Stimulated activated CD4-positive, alpha-beta T cell treated with anti-CD3 and anti-CD28 coated beads, Interleukin-2, amount 100 ng/mL, for 24 hours (primary cell): Measurements from ENCODE around the gene TBX1.
"Not testable (repeated sequence)": the region's sequence is repeated elsewhere in the genome, so short reads cannot be mapped to it uniquely, and the experiment has no call there.

Source experiments
- DNase-seq, 2 donors: peaks; one replicate each; pipeline ENCODE4 v3.0.0-alpha.2; 2020

Gene TBX1

DNA sequence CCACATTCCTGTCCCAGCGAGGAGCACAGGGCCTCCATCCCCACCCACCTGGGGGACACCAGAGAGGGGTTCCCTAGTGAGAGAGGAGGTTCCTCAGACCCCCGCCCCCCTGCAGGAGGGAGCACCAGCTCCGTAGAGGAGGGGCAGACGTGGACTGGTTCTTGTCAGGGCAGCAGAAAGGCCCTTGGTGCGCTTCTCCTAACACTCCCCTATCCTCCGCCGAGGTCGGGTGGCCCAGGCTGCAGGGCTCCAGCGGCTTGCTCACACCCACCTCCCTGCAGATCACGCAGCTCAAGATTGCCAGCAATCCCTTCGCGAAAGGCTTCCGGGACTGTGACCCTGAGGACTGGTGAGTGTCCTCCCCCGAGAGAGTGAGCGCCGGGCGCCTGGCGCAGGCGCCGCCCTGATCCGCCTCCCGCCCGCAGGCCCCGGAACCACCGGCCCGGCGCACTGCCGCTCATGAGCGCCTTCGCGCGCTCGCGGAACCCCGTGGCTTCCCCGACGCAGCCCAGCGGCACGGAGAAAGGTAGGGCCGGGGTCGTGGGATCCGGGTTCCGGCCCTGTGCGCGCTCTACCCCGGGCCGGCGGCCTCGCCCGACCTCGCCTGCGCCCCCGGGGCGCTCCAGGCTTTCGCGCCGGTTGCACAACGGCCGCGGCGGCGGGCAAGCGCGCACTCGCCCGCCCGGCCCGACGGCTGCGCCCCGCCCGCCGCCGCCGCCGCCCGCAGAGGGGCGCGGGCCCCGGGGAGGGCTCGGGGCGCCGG is 5.1 kb downstream of the TBX1 start:
- peak in 1 of 2 donors; percentile 28 for DNase-seq

DNA sequence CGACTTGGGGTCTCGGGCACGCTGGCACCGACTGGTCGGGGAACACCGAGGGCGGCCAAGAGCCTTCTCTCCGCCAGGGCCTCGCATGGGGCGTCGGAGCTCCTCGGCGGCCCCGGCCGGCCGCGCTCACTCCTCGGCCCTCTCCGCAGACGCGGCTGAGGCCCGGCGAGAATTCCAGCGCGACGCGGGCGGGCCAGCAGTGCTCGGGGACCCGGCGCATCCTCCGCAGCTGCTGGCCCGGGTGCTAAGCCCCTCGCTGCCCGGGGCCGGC is 5.6 kb downstream of the TBX1 start:
- no peak for DNase-seq

DNA sequence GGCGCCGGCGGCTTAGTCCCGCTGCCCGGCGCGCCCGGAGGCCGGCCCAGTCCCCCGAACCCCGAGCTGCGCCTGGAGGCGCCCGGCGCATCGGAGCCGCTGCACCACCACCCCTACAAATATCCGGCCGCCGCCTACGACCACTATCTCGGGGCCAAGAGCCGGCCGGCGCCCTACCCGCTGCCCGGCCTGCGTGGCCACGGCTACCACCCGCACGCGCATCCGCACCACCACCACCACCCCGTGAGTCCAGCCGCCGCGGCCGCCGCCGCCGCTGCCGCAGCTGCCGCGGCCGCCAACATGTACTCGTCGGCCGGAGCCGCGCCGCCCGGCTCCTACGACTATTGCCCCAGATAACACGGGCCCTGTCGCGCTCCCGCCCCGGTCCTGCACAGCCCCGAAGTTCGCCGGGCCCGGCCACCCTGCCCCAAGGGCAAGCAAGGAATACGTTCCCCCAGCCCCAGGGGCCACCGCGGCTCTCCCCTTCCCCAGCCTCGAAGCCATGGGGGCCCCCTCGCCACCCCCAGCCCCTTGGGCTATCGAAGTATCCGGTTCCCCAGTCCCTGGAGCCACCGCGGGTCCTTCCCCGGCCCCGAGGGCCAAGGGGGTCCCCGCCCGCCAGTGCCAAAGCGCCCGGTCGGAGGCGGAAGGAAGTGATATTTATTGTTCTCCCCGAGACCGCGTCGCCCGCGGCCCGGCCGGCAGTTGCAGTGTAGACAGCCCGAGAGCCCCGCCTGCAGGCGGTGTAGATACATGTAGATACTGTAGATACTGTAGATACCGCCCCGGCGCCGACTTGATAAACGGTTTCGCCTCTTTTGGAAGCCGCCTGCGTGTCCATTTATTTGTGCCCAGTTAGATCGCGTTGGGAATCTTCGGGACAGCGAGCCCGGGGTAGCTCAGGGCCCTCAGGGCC is 6.2 kb downstream of the TBX1 start:
- DNase-seq: peak; percentile 44 to 68

DNA sequence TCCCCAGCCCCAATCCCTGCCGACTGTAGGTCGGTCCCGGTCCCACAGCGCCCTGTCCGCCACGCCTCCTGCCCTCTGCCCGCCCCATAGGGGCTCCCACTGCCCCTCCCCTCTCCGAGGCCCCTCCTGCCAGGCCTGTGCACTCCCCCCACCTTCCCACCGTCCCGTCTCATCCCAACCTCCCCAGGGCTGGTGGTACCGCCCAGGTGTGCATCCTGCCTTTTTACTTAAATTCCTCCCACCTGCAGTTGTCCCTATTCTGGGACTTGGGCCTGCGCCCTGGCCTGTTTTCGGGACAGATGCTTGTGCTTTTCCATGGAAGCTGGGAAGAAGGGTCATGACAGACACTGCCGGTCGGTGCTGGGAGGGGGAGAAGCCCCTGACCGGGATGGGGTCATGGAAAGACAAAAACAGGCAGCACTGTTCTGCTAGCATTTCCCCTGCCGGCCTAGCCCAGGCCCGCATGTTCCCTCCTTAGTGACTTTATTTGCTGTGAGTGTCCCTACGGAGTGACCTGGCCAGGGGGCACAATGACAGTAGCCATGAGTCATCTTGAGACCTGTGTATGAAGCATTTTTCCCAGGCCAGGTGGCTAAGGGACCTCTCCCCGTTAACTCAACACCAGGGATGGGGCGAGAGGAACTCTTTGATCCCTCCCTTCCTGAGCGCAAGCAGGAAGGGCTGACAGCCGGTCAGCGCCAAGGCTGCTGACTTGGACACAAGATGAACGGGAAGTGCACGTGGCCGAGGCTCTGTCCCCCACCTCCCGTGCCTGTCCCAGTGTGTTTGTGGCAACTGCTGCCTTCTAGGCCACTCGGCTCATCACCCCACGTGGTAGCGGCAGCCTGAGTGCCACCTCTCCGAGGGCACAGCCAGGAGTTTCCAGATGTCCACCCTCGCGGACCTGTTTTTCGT is 7.1 kb downstream of the TBX1 start:
- DNase-seq: no peak

DNA sequence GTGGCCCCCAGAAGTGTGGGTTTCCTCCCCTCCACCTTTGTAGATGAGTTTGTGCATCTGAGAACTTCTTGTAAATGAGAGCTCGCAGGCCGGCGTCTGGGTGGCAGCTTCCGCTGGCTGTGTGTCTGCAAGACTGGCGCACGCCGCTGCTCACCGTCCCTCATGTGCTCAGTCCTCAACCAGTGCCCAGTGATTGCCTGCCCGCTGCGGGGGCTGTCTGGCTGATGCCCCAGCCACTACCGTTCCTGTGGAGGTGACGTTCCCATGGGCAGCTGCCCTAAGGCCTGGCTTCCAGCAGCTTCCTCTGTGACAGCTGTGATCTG is 8.8 kb downstream of the TBX1 start:
- DNase-seq: no peak

DNA sequence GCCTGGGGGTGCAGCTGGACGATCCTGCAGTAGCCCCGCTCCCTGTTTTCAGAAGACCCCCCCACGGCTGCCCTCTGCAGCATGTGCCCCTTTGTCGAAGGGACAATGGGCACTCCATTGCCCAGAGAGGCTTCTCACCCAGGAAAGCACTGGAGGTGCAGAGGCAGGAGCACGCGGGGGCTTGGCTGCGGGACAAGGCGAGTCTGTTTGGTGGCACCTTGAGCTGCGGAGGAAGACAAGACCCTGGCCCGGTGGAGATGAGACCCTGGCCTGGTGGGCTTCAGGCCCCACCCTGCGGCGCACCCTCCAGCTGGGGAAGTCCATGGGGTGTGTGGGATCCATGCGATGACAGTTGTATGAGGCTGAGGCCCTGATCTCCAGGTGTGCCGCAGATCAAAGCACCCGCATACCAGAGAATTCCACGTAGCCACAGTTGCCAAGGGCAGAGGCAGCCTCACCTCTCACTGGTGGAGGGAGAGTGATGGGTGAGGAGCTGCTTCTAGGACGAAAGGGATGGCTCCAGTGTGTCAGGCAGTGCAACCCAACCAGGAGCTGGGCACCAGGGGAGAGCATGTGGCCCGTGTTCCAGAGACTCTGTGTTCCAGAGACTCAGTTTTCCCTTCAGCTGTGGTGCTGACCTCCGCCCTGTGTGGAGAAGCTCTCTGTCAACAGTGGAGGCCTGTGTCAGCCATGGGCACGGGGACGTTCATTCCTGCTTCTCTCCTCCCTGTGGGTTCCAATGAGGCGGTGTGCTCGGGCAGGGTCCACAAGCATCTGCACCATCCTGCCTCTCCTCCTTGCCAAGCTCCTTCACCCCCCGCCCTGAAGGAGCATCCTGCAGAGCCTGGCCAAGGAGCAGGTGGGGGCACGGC is 10.0 kb downstream of the TBX1 start:
- DNase-seq: no peak

DNA sequence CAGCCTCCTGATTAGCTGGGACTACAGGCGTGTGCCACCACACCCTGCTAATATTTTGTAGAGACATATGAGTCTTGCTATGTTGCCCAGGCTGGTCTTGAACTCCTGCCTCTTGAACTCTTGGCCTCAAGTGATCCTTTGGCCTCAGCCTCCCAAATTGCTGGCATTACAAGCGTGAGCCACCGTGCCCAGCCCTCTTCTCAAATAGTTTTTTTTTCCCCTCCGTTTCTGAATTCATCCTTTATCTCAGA is 11.8 kb downstream of the TBX1 start:
- no peak for DNase-seq

DNA sequence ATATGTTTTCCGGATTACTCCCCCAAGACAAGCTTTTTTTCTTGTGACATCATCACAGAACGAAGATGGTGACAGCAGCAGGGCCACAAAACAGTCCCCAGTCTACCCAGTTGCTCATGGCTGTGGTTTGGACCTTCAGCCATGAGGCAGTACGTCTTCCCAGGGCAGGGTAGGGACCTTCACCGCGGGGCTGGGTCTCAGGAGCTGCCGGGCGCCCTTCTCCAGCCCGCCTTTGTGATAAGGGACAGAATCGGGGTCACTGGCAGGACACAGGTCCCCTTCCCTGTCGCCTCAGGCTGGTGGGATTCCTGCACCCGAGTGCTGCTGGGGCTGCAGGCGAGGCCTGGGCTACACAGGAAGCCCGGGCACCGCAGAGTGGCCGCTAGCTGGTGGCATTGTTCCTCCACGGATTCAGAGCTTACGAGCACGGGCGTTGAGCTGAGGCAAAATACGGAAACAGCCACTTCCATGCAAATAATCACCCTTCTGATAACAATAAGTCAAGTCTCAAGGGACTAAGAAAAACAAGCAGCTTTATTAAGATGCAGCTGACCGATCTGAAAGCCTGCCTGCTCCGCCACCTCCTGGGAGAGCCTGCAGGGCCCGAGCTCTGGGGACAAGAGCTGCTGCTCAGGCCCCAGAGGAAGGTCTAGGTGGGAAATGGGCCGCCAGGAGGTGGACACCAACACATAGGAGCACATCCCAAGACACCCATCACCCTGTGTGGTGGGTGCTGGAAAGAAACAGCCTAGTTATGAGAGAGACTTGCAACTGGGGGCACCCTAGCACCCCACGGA is 12.3 kb downstream of the TBX1 start:
- no peak for DNase-seq

DNA sequence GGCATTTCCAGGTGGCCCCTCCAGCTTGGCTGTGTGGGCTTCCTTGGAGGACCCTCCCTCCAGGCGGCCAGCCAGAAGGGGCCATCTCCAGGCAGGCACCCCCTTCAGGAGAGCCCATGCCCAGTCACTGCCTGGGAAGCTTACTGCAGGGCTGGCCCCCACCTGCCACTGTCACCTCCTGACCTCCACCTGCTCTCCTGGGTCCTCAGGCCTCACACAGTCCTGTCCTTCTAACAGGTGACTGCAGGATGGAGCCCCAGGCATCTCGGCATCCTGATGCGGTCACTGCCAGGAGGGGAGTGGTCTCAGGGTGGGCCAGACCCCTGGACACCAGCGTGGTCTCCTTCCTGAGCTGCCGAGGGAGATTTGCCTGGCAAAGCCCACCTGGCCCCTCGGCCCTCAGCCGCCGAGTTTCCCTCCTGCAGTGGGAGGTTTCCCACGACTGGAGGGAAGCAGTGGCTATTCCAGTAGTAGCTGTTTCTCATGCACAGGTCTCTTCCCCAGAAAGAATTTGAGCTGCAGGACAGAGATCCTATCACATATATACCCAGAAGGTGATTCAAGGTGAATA is 13.0 kb downstream of the TBX1 start:
- no peak for DNase-seq

DNA sequence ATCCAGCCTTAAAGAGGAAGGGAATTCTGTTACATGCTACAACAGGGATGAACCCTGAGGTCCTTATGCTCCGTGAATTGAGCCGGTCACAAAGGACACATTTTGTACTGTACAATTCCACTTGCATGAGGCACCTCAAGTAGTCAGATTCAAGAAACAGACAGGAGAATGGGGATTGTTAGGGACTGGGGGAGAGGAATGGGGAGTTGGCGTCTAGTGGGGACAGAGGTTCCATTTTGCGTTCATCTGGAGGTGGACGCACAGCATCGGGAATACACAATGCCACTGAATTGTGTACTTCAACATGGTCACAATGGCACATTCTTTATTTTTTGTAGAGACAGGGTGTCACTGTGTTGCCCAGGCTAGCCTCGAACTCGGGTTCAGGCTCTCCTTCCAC is 14.1 kb downstream of the TBX1 start:
- DNase-seq: no peak

DNA sequence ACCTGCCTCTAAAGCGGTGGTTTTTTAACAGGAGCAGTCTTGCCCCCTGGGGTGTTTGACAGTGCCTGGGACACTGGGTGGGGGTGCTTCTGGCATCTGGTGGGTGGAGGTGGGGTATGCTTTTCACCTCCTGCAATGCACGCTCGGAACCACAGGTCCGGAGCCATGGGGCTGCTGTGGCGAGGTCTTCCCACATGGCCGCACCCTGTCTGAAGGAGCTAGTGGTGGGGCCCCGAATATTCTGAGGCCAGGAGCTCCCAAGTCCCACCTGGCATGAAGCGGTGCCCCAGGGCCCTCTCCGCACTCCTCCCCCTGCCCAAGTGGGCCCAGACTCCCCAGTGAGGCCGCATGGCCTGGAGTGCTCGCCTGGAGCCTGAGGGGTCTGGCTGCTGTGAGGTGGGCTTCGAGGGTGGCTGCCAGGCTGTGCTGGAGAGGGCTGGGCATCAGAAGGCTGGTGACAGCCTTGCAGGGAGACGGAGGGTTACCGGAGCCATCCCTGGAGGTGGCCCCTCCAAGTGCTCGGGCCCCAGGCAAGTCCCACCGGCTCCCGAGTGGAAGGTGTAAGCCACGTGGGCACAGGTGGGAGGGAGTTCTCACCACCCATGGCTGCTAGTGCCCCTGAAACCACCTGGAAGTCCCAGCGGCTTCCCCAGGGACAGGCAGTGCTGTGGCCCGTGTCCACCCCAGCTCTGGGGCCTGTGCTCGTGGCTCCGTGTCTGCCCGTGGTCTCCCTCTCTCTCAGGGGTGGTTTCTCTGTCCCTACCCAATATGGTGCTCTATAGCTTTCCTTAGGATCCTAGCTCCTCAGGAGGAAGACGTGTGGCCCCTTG is 15.1 kb downstream of the TBX1 start:
- no peak for DNase-seq

DNA sequence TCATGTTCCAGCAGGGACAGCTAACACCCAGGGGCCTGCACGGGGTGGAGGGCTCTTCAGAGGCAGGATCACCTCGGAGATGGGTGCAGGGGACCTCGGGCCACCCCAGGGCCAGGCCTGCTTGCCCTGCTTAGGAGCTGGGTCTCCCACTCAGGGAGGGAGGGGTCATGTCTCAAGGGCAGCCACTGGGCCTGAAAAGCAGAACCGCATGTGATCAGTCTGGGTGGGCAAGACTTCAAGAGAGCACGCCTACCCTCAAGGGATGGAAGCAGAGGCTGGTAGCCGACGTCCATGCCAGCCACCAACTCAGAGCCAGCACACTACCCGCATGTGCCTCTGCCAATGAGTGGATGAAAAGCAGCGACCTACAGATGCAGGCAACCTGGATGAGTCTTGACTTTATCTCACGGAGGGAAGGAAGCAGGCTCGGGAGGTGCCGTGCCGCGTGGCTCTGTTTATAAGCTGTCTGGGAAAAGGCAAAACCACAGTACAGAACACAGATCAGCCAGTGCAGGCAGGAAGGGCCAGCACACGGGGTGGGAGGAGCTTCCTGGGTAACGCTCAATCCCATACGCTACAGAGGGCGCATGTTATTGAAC is 16.0 kb downstream of the TBX1 start:
- no peak for DNase-seq

DNA sequence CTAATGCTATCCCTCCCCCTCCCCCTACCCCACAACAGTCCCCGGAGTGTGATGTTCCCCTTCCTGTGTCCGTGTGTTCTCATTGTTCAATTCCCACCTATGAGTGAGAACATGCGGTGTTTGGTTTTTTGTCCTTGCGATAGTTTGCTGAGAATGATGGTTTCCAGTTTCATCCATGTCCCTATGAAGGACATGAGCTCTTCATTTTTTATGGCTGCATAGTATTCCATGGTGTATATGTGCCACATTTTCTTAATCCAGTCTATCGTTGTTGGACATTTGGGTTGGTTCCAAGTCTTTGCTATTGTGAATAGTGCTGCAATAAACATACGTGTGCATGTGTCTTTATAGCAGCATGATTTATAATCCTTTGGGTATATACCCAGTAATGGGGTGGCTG is 16.6 kb downstream of the TBX1 start:
- not testable (repeated sequence) for DNase-seq

DNA sequence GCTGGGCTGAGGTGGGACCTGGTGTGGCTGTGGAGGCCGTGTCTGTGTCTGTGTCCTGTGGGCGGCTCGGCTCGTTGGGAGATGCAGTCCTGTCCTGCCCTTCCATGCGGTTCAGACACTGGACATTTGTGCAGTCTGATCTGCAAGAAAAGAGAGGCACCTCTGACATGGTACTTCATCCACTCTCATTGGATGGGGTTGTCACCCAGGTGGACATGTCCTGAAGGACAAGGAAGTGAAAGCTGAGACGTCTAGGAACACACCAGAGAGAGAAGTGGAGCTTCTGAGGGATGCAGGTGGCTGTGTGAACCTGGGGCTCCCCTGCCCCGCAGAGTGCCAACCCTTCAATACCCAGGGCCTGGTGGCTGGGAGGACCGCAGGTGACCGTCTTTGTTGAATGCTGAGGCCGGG is 18.4 kb downstream of the TBX1 start:
- DNase-seq: no peak

DNA sequence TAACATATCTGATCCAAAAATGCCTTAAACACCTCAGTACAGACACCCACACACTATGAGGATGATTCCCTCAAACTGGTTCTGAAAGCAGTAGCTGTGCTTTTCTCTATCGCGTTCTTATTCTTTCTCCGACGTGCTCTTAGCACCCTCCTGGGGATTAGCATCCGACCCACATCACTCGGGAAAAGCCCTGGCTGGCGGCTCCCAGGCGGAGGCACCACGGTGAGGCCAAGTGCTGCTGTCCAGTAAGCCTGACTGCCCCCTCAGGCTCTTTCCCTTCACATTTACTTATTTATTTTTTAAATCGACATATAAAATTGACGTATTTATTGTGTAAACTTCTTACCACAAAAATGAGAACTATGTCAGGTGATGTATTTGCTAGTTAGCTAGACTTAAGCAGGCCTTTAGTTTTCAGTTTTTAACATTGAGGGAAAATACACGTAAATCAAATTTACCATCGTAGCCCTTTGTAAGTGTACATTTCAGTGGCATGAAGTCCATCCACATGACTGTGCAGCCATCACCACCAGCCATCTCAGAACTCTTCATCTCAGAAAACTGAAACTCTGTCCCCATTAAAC is 19.2 kb downstream of the TBX1 start:
- DNase-seq: no peak

DNA sequence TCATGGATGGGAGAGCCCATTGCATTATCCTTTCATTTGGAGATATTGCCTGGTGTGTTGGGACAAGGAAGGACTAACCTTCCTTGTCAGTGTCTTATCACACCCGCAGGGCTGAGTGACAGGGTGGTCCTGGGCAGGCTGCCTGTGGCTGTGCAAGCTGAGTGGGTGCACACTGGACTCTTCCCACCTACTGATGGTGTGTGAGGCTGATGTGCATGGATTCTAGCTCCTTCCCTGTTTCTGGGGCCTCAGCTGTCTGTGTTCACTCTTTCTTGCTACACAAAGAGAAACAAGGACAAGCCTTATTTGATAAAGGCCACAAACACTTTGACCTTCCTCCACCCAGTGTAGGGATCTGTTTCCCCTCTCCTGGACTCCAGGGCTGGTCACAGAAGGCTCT is 22.0 kb downstream of the TBX1 start:
- no peak for DNase-seq

DNA sequence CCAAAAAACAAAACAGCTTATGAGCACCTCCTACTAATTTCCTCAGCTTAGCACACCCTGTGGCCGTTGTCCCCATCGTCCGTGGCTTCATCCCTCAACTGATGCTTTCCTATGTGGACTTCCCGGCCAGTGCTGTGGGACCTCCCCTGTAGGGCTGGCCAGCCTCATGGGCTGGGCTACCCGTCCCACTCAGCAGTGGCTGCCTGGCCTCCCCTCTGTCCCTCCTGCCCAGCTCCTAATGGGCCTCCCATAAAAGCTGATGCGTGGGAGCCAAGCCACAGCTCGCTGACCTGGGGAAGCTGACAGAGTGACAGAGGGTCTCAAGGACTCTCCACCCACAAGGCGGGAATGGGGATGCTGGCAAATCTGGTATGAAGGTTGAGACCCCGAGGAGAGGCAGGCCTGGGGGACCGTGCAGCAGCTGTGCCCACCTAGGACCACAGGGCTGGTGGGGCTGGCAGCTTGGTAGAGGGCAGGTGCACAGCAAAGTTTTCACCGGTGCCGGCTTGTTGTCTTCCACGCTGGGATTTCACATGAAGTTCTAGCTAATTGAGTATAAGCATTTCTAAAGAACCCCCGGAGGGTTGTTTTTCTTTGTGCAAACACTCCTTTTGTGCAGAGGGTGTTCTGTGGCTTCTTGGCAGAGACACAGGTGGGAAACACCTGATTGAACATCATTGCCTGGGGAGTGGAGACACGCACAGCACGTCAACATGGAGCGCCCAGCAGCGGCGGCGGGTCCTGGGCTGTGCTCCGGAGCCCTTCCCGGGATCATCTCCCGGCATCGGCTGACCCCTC is 23.2 kb downstream of the TBX1 start:
- no peak for DNase-seq

DNA sequence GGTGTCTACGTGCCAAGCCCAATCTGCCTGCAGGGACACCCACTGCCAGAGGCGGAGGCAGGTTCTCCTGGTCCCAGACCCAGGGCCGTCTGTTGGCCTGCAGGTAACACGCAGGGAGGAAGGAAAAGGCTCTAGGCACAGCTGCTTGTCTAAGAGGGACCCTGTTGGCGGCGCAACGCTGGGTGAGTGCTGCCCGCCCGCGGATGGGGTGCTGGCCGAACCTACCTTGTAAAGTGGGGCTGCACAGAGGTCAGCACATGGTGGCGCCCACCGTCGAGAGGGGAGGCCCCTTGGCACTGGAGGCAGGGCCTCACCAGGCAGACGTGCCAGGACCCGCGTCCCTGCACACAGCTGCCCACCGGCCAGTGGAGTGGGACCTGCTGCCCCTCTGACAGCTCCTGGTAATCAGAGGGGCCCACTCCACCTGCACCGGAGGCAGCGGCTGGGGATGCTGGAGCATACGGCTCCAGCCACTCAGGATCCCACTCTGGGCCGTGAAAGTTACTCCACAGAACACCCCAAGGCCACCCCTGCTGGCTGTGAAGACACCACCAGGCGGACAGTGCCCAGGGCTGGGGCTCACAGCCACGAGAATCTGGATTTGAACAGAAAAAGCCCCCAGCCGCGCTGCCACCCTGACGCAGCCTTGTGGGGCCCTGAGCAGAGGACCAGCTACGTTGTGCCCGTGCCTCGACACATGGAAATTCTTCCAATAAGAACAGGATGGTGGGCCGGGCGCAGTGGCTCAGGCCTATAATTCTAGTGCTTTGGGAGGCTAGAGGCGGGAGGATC is 24.0 kb downstream of the TBX1 start:
- no peak for DNase-seq
